Measurements from ENCODE around the gene RAPGEF4.

The RAPGEF4 gene

GRCh38 chr2:172931256-172931894 is 195.7 kb downstream of the RAPGEF4 start (continued):
- TF ChIP-seq ZNF558 (tag by site-specific recombination; IDR thresholded peaks at IDR 0.05) (no peak), ZNF274 (IDR thresholded peaks at IDR 0.05; ENCODE audit: low read length) (no peak), ZNF274 (tag by site-specific recombination; IDR thresholded peaks at IDR 0.05; ENCODE audit: borderline replicate concordance) (no peak), KLF8 (tag by site-specific recombination; IDR thresholded peaks at IDR 0.05) (peak; percentile 57; the same call in 1 of the 2 replicates), GFI1B (tag by site-specific recombination; IDR thresholded peaks at IDR 0.05) (no peak), ZBTB20 (tag by site-specific recombination; IDR thresholded peaks at IDR 0.05) (no peak), ZNF623 (tag by site-specific recombination; IDR thresholded peaks at IDR 0.05) (no peak), ZNF580 (tag by site-specific recombination; IDR thresholded peaks at IDR 0.05) (no peak)
- TF ChIP-seq, protein P1, sequence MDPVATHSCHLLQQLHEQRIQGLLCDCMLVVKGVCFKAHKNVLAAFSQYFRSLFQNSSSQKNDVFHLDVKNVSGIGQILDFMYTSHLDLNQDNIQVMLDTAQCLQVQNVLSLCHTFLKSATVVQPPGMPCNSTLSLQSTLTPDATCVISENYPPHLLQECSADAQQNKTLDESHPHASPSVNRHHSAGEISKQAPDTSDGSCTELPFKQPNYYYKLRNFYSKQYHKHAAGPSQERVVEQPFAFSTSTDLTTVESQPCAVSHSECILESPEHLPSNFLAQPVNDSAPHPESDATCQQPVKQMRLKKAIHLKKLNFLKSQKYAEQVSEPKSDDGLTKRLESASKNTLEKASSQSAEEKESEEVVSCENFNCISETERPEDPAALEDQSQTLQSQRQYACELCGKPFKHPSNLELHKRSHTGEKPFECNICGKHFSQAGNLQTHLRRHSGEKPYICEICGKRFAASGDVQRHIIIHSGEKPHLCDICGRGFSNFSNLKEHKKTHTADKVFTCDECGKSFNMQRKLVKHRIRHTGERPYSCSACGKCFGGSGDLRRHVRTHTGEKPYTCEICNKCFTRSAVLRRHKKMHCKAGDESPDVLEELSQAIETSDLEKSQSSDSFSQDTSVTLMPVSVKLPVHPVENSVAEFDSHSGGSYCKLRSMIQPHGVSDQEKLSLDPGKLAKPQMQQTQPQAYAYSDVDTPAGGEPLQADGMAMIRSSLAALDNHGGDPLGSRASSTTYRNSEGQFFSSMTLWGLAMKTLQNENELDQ (tag by site-specific recombination; IDR thresholded peaks at IDR 0.05; ENCODE audit: low read depth), result no peak
- TF ChIP-seq, protein P2, sequence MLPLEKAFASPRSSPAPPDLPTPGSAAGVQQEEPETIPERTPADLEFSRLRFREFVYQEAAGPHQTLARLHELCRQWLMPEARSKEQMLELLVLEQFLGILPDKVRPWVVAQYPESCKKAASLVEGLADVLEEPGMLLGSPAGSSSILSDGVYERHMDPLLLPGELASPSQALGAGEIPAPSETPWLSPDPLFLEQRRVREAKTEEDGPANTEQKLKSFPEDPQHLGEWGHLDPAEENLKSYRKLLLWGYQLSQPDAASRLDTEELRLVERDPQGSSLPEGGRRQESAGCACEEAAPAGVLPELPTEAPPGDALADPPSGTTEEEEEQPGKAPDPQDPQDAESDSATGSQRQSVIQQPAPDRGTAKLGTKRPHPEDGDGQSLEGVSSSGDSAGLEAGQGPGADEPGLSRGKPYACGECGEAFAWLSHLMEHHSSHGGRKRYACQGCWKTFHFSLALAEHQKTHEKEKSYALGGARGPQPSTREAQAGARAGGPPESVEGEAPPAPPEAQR (tag by site-specific recombination; IDR thresholded peaks at IDR 0.05), result no peak

DNA sequence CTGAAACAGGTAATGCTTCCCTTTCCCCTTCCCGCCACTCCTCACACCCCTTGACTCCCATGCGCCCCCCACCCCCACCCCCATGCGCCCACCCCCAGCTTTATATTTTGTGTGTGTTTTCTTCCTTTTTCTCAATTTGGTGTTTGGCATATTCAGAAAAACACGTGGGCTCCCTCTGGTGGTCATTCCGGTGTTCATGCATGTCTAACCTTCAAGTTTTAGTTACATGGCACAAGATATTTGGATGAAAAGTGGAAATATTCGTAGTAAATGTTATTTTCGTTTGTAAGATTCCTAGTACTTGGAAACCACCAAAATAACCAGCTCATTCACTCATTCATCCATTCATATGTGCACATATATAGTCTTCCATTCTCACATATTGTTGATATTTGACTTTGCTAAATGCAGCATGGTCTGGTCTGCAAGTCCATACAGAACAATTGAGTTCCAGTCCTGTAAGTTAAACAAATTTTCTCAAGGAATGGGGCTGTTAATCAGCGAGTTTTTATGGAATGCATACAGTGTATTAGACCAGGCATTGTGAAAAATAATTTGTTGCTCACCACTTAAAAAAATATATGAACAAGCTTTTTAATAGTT is 196.4 kb downstream of the RAPGEF4 start:
- ChIA-PET POLR2A (interaction anchor here (1.1 to 1.6 kb wide), 2 partner anchors 103 to 119 kb away, joined by 5 to 6 read pairs; no protein-coding TSS in a partner anchor), CTCF (interaction anchor here (0.5 to 8.6 kb wide), 63 partner anchors 8 to 1406 kb away, joined by 3 to 154 read pairs (median 5); partner anchors contain the start of gene RAPGEF4)
- TF ChIP-seq ZNF350 (tag by site-specific recombination; IDR thresholded peaks at IDR 0.05), result no peak
- no peak for TF ChIP-seq INSM2 (tag by site-specific recombination; IDR thresholded peaks at IDR 0.05)
- peak; percentile 38 for TF ChIP-seq ZNF654 (tag by site-specific recombination; IDR thresholded peaks at IDR 0.05; ENCODE audit: low read depth)
- H3K27ac ChIP-seq (ENCODE audit: extremely low read depth, low read depth, low read length), result no peak overlapping the region
- no peak overlapping the region for H3K4me3 ChIP-seq (ENCODE audit: low read depth, low read length)
- peaks cover 27% of the 10 kb centered on the region for H3K4me1 ChIP-seq (ENCODE audit: control insufficient read depth, insufficient read depth, low read length)
- H3K9me3 ChIP-seq (ENCODE audit: control insufficient read depth, insufficient read depth, low read depth, low read length), result no peaks in the 10 kb centered on the region
- H3K36me3 ChIP-seq (ENCODE audit: control insufficient read depth in 2 of 2, insufficient read depth in 1 of 2, low read length in 2 of 2), result no peaks in the 10 kb centered on the region

DNA sequence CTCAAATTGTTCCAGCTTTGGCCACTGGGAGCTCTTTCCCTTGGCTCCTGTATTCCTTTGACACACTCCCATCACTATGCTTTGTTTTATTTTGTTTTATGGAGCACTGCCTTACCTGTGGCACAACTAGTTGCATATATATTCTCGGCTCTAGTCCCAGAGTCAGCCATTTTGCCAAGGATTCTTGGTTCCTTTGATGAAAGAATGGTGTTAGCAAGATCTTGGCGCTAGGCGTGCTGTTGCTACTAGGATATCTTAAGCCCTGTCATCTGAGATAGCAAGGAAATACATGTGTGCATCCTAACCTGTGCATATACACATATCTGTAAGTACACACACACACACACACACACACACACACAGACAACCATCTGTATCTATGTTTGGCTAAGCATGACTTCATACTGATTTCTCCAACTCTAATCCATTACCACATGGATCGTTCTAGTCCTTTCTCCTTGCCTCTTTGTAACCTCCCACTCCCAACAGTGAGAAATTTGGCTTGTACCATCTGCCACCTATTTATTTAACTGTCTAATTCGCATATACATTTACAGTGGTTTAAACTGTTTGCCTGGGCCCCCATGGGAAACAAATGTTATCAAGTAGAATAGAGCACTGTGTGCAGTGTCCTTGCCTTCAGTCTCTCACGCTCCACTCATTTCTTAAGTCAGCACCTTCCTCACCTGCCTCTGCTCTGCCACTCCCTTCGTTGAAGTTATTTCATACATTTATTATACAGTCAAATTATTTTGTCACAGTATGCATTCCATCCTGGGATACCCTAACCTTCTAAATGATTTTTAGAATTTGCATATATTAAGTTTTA is 202.5 kb downstream of the RAPGEF4 start:
- ChIA-PET CTCF (interaction anchor here (1.5 kb wide), 1 partner anchor 125 kb away, joined by 9 read pairs; no protein-coding TSS in a partner anchor), POLR2A (no interaction called here)
- no peaks in the 10 kb centered on the region for H3K36me3 ChIP-seq (ENCODE audit: control insufficient read depth in 2 of 2, insufficient read depth in 1 of 2, low read length in 2 of 2)
- TF ChIP-seq PRDM6 (tag by site-specific recombination; IDR thresholded peaks at IDR 0.05) (no peak), ZNF221 (tag by site-specific recombination; IDR thresholded peaks at IDR 0.05; ENCODE audit: borderline replicate concordance) (no peak), SP3 (tag by site-specific recombination; IDR thresholded peaks at IDR 0.05) (no peak), ZNF398 (tag by site-specific recombination; IDR thresholded peaks at IDR 0.05) (no peak), ZNF792 (tag by site-specific recombination; IDR thresholded peaks at IDR 0.05) (no peak), ZNF677 (tag by site-specific recombination; IDR thresholded peaks at IDR 0.05) (no peak), ZNF585B (tag by site-specific recombination; IDR thresholded peaks at IDR 0.05) (no peak)

More for the DNA sequence above, 202.5 kb downstream of the RAPGEF4 start:
- no peaks in the 10 kb centered on the region for H3K9me3 ChIP-seq (ENCODE audit: control insufficient read depth, insufficient read depth, low read depth, low read length)
- no peak overlapping the region for H3K27ac ChIP-seq (ENCODE audit: extremely low read depth, low read depth, low read length)
- no peak overlapping the region for H3K4me3 ChIP-seq (ENCODE audit: low read depth, low read length)
- H3K4me1 ChIP-seq (ENCODE audit: control insufficient read depth, insufficient read depth, low read length), result no peaks in the 10 kb centered on the region
